GM12878 (cell line): ENCODE results near the gene SATB1.

Experiments
- CREM ChIP-seq: IDR thresholded peaks from 2 replicates; pipeline ENCODE4 v1.6.1; 2014; ENCODE audit warnings: antibody characterized with exemption, low read depth
- CTCF ChIP-seq, 3 experiments: IDR thresholded peaks in 2 of 3; conservative IDR thresholded peaks in 1 of 3; 2 replicates each; pipeline ENCODE4 v1.5.1; 2011; ENCODE audit warnings: low read depth in 3 of 3, low read length in 3 of 3, mild to moderate bottlenecking in 3 of 3, control low read depth in 2 of 3, moderate library complexity in 2 of 3, inconsistent platforms in 1 of 3, mixed read lengths in 1 of 3; ENCODE audit not compliant: control insufficient read depth in 2 of 3, insufficient read depth in 1 of 3; ENCODE audit errors: extremely low read depth in 1 of 3
- E2F8 ChIP-seq: fragments of 450-650 bp; IDR thresholded peaks from 2 replicates; pipeline ENCODE4 v1.6.1; 2018; ENCODE audit warnings: mild to moderate bottlenecking, low read depth, moderate library complexity; ENCODE audit not compliant: partially characterized antibody
- EZH2 ChIP-seq: IDR thresholded peaks from 2 replicates; pipeline ENCODE4 v1.6.1; 2012; ENCODE audit warnings: low read depth, mild to moderate bottlenecking, control low read depth, inconsistent platforms, low read length, borderline replicate concordance; ENCODE audit not compliant: control insufficient read depth
- JUND ChIP-seq: IDR thresholded peaks from 2 replicates; pipeline ENCODE4 v1.6.1; 2012; ENCODE audit warnings: low read depth, mild to moderate bottlenecking, low read length, improper control_type of control experiment, moderate library complexity
- MEF2B ChIP-seq: fragments of 450-650 bp; IDR thresholded peaks from 2 replicates; pipeline ENCODE4 v1.6.1; 2018; ENCODE audit warnings: mild to moderate bottlenecking, moderate library complexity; ENCODE audit not compliant: partially characterized antibody, poor library complexity, severe bottlenecking
- NFYB ChIP-seq: IDR thresholded peaks from 2 replicates; pipeline ENCODE4 v1.6.1; 2011; ENCODE audit warnings: low read depth, mild to moderate bottlenecking, low read length, improper control_type of control experiment, moderate library complexity; ENCODE audit not compliant: insufficient read depth
- POLR2AphosphoS2 ChIP-seq: IDR thresholded peaks from 2 replicates; pipeline ENCODE4 v1.6.1; 2011; ENCODE audit warnings: low read depth, mild to moderate bottlenecking, low read length, improper control_type of control experiment, moderate library complexity
- RAD51 ChIP-seq: fragments of 450-650 bp; IDR thresholded peaks from 2 replicates; pipeline ENCODE4 v1.6.1; 2016; ENCODE audit warnings: moderate library complexity, mild to moderate bottlenecking, inconsistent platforms
- RFX5 ChIP-seq: IDR thresholded peaks from 2 replicates; pipeline ENCODE4 v1.6.1; 2011; ENCODE audit warnings: low read depth, low read length, improper control_type of control experiment
- SKIL ChIP-seq: fragments of 450-650 bp; IDR thresholded peaks from 2 replicates; pipeline ENCODE4 v1.6.1; 2017; ENCODE audit warnings: mild to moderate bottlenecking, low read depth, inconsistent platforms; ENCODE audit not compliant: poor library complexity, severe bottlenecking
- TCF7 ChIP-seq: IDR thresholded peaks from 2 replicates; pipeline ENCODE4 v1.6.1; 2014; ENCODE audit warnings: antibody characterized with exemption, borderline replicate concordance
- ZNF24 ChIP-seq: fragments of 450-650 bp; IDR thresholded peaks from 2 replicates; pipeline ENCODE4 v1.6.1; 2017; ENCODE audit warnings: antibody characterized with exemption, mild to moderate bottlenecking
- ZZZ3 ChIP-seq: IDR thresholded peaks from 2 replicates; pipeline ENCODE4 v1.6.1; 2011; ENCODE audit warnings: low read depth; ENCODE audit not compliant: control insufficient read depth, insufficient read length

GRCh38 chr3:18426597-18427193 lies 1.6 kb upstream of the SATB1 start:
- TF ChIP-seq EZH2 (no peak), TCF7 (no peak), CTCF (IDR thresholded peaks at IDR 0.05 in 2 of 3, conservative IDR thresholded peaks at IDR 0.05 in 1 of 3; ENCODE audit: control insufficient read depth in 2 of 3, extremely low read depth in 1 of 3, insufficient read depth in 1 of 3, low read depth in 3 of 3, low read length in 3 of 3) (no peak), ZZZ3 (no peak), E2F8 (no peak), POLR2AphosphoS2 (no peak), NFYB (no peak), MEF2B (no peak), RAD51 (no peak), RFX5 (no peak), JUND (no peak), SKIL (no peak), CREM (no peak), ZNF24 (no peak)
